22Rv1 (cell line): Measurements from ENCODE around the gene ATP2B2.

Experiments
- CTCF ChIP-seq: fragments of 450-650 bp; IDR thresholded peaks from 2 replicates; pipeline ENCODE4 v1.5.1; 2017; ENCODE audit warnings: mild to moderate bottlenecking
- ZFX ChIP-seq: fragments of 450-650 bp; IDR thresholded peaks from 2 replicates; pipeline ENCODE4 v1.6.1; 2017; ENCODE audit warnings: antibody characterized with exemption, borderline replicate concordance

GRCh38 chr3:10529809-10530208, 24.4 kb upstream of the ATP2B2 start:
- TF ChIP-seq CTCF (no peak), ZFX (no peak)
